GM18867 (cell line): ENCODE data around the gene ITPK1.
"Not testable (repeated sequence)": the region's sequence is repeated elsewhere in the genome, so short reads cannot be mapped to it uniquely, and the experiment has no call there.

Source experiments
- ATAC-seq: cut with Tn5 transposase; IDR thresholded peaks from one replicate; pipeline ENCODE4 v1.9.1; 2021; ENCODE audit warnings: mild to moderate bottlenecking, moderate library complexity; ENCODE audit not compliant: unreplicated experiment

The ITPK1 gene

GRCh38 chr14:93062890-93063289 lies 52.8 kb downstream of the ITPK1 start:
- ATAC-seq, result no peak

- not testable (repeated sequence) for ATAC-seq
Observed at GRCh38 chr14:93062013-93062412, 53.7 kb downstream of the ITPK1 start.

- no peak for ATAC-seq
Observed at GRCh38 chr14:93061380-93062012, 54.2 kb downstream of the ITPK1 start.

GRCh38 chr14:93060841-93061240 lies 54.9 kb downstream of the ITPK1 start:
- ATAC-seq, result no peak

- ATAC-seq, result no peak
Observed at GRCh38 chr14:93059917-93060545, 55.7 kb downstream of the ITPK1 start.

- ATAC-seq, result no peak
Observed at GRCh38 chr14:93059260-93059659, 56.5 kb downstream of the ITPK1 start.

- ATAC-seq, result no peak
Observed at GRCh38 chr14:93057586-93058280, 58.0 kb downstream of the ITPK1 start.

GRCh38 chr14:93056840-93057585 lies 58.7 kb downstream of the ITPK1 start:
- ATAC-seq, result no peak

- ATAC-seq, result no peak
Observed at GRCh38 chr14:93056166-93056839, 59.4 kb downstream of the ITPK1 start.

- ATAC-seq, result no peak
Observed at GRCh38 chr14:93055651-93056115, 60.0 kb downstream of the ITPK1 start.

- no peak for ATAC-seq
Observed at GRCh38 chr14:93054876-93055275, 60.8 kb downstream of the ITPK1 start.

- ATAC-seq, result no peak
Observed at GRCh38 chr14:93054006-93054405, 61.7 kb downstream of the ITPK1 start.

GRCh38 chr14:93051600-93052546 lies 63.9 kb downstream of the ITPK1 start:
- no peak for ATAC-seq

GRCh38 chr14:93050761-93051160 lies 65.0 kb downstream of the ITPK1 start:
- no peak for ATAC-seq

GRCh38 chr14:93049867-93050331 lies 65.8 kb downstream of the ITPK1 start:
- ATAC-seq, result no peak

- no peak for ATAC-seq
Observed at GRCh38 chr14:93049315-93049714, 66.4 kb downstream of the ITPK1 start.

- ATAC-seq, result no peak
Observed at GRCh38 chr14:93048843-93049242, 66.9 kb downstream of the ITPK1 start.

GRCh38 chr14:93047661-93048060 lies 68.1 kb downstream of the ITPK1 start:
- no peak for ATAC-seq

- ATAC-seq, result no peak
Observed at GRCh38 chr14:93047157-93047556, 68.6 kb downstream of the ITPK1 start.

- no peak for ATAC-seq
Observed at GRCh38 chr14:93046705-93047050, 69.0 kb downstream of the ITPK1 start.
